H1 (cell line): Measurements from ENCODE around the gene NEK9. TPM values are rescaled to one million over a fixed set of nuclear protein-coding genes. Genes with fewer than 3 reads are reported as not detected.

Experiments used
- CTCF ChIA-PET: fragments of 300-600 bp; sonication (Branson Sonifier 250); formaldehyde crosslinking; loops from one replicate; lab custom pipeline; 2021; ENCODE audit not compliant: partially characterized antibody; lab: Charles Lee
- POLR2A ChIA-PET: fragments of 300-600 bp; sonication (Branson Sonifier 250); formaldehyde crosslinking; loops from one replicate; lab custom pipeline; 2021; ENCODE audit warnings: inconsistent platforms; ENCODE audit not compliant: partially characterized antibody; lab: Charles Lee
- DNase-seq, 2 experiments: peaks; one replicate each; pipeline versions ENCODE4 v3.0.0 to v3.0.0-alpha.2; 2010 to 2022; ENCODE audit warnings: low spot score in 2 of 2, low read depth in 1 of 2, mixed read lengths in 1 of 2
- FAIRE-seq: peaks from 2 replicates; lab custom pipeline; 2011; peaks lifted over from hg19 to GRCh38; lab: Jason Lieb, UNC
- H2AFZ ChIP-seq: 2 replicates; pipeline ENCODE4 v1.8.1; 2012; ENCODE audit warnings: low read length, inconsistent platforms
- H2AK5ac ChIP-seq: 2 replicates; pipeline ENCODE4 v1.6.1; 2013; ENCODE audit warnings: low read depth, low read length
- H2BK120ac ChIP-seq: replicated peaks from 2 replicates; pipeline ENCODE3; 2013; ENCODE audit warnings: low read depth, low read length, inconsistent platforms
- H2BK12ac ChIP-seq: 2 replicates; pipeline ENCODE4 v1.6.1; 2013; ENCODE audit warnings: low read depth, low read length
- H2BK15ac ChIP-seq: 2 replicates; pipeline ENCODE4 v1.6.1; 2013; ENCODE audit warnings: low read length
- H2BK20ac ChIP-seq: 2 replicates; pipeline ENCODE4 v1.6.1; 2013; ENCODE audit warnings: low read length
- H2BK5ac ChIP-seq: 2 replicates; pipeline ENCODE4 v1.6.1; 2013; ENCODE audit warnings: low read depth, low read length
- H3K14ac ChIP-seq: 2 replicates; pipeline ENCODE4 v1.6.1; 2013; ENCODE audit warnings: inconsistent platforms; ENCODE audit not compliant: insufficient read length
- H3K18ac ChIP-seq: 2 replicates; pipeline ENCODE4 v1.6.1; 2013; ENCODE audit warnings: low read length; ENCODE audit errors: extremely low read depth
- H3K23ac ChIP-seq: 2 replicates; pipeline ENCODE4 v1.6.1; 2013; ENCODE audit warnings: inconsistent platforms; ENCODE audit not compliant: insufficient read length
- H3K23me2 ChIP-seq: 2 replicates; pipeline ENCODE4 v1.6.1; 2013; ENCODE audit warnings: low read depth, low read length
- H3K27ac ChIP-seq: 2 replicates; pipeline ENCODE4 v1.6.1; 2011; ENCODE audit warnings: low read depth, low read length, inconsistent platforms
- H3K27me3 ChIP-seq, 4 experiments: replicated peaks in 1 of 4; 1 replicate in 1 of 4; 2 replicates in 3 of 4; pipeline versions ENCODE4 v1.6.1 to v1.8.1; 2011 to 2013; ENCODE audit warnings: low read length in 3 of 4, mild to moderate bottlenecking in 3 of 4, inconsistent platforms in 2 of 4, mixed read lengths in 2 of 4, moderate library complexity in 1 of 4; ENCODE audit not compliant: control insufficient read depth in 3 of 4, insufficient read depth in 3 of 4; ENCODE audit errors: extremely low read depth in 1 of 4
- H3K36me3 ChIP-seq, 4 experiments: 2 replicates each; pipeline versions ENCODE4 v1.6.1 to v1.8.1; 2011 to 2013; ENCODE audit warnings: mild to moderate bottlenecking in 4 of 4, low read length in 3 of 4, moderate library complexity in 2 of 4, control low read depth in 1 of 4, inconsistent platforms in 1 of 4; ENCODE audit not compliant: insufficient read depth in 4 of 4, control insufficient read depth in 2 of 4
- H3K4ac ChIP-seq: replicated peaks from 2 replicates; pipeline ENCODE3; 2013; ENCODE audit warnings: low read length, low read depth, mixed read lengths, inconsistent platforms; ENCODE audit not compliant: insufficient read length
- H3K4me1 ChIP-seq, 4 experiments: replicated peaks in 1 of 4; 1 replicate in 1 of 4; 2 replicates in 3 of 4; pipeline versions ENCODE4 v1.6.1 to v1.8.1; 2011 to 2013; ENCODE audit warnings: low read length in 3 of 4, inconsistent platforms in 2 of 4, mixed read lengths in 1 of 4; ENCODE audit not compliant: insufficient read depth in 4 of 4, control insufficient read depth in 3 of 4
- H3K4me2 ChIP-seq, 2 experiments: 2 replicates each; pipeline versions ENCODE4 v1.6.1 to v1.8.1; 2011 to 2013; ENCODE audit warnings: low read depth in 2 of 2, low read length in 2 of 2, control low read depth in 1 of 2, inconsistent platforms in 1 of 2, mild to moderate bottlenecking in 1 of 2; ENCODE audit not compliant: insufficient read depth in 1 of 2
- H3K4me3 ChIP-seq, 4 experiments: fragments of 200-600, 300-600 bp in 1 of 4; sonication (generic), shearing (Covaris generic), sonication (Bioruptor Twin) in 1 of 4; 2 replicates each; pipeline versions ENCODE4 v1.5.1 to v1.8.1; 2011 to 2016; ENCODE audit warnings: low read length in 4 of 4, low read depth in 3 of 4, control low read depth in 2 of 4, inconsistent platforms in 2 of 4, mild to moderate bottlenecking in 2 of 4, mixed read lengths in 1 of 4, moderate library complexity in 1 of 4; ENCODE audit not compliant: insufficient read depth in 2 of 4; ENCODE audit errors: extremely low read depth in 1 of 4
- H3K56ac ChIP-seq: replicated peaks from 2 replicates; pipeline ENCODE3; 2013; ENCODE audit warnings: low read depth, mild to moderate bottlenecking, mixed read lengths, low read length, inconsistent platforms; ENCODE audit not compliant: insufficient read length
- H3K79me1 ChIP-seq: 2 replicates; pipeline ENCODE4 v1.6.1; 2013; ENCODE audit warnings: low read depth, low read length, control low read depth
- H3K79me2 ChIP-seq, 2 experiments: 2 replicates each; pipeline versions ENCODE4 v1.6.1 to v1.8.1; 2012 to 2013; ENCODE audit warnings: low read length in 2 of 2, mild to moderate bottlenecking in 2 of 2, inconsistent platforms in 1 of 2; ENCODE audit not compliant: insufficient read depth in 2 of 2, control insufficient read depth in 1 of 2
- H3K9ac ChIP-seq, 4 experiments: replicated peaks in 1 of 4; 1 replicate in 1 of 4; 2 replicates in 3 of 4; pipeline versions ENCODE4 v1.6.1 to v1.8.1; 2011 to 2013; ENCODE audit warnings: low read depth in 3 of 4, low read length in 3 of 4, control low read depth in 2 of 4, mild to moderate bottlenecking in 2 of 4, moderate library complexity in 2 of 4, inconsistent platforms in 1 of 4; ENCODE audit errors: extremely low read depth in 1 of 4
- H3K9me3 ChIP-seq, 2 experiments: 2 replicates each; pipeline versions ENCODE4 v1.6.1 to v1.8.1; 2012 to 2013; ENCODE audit warnings: mild to moderate bottlenecking in 2 of 2, moderate library complexity in 2 of 2, control low read depth in 1 of 2, inconsistent platforms in 1 of 2, low read depth in 1 of 2, low read length in 1 of 2, mixed read lengths in 1 of 2; ENCODE audit not compliant: insufficient read depth in 2 of 2
- H4K20me1 ChIP-seq, 2 experiments: replicated peaks in 1 of 2; 2 replicates each; pipeline versions ENCODE3 to v1.8.1; 2011 to 2013; ENCODE audit warnings: inconsistent platforms in 2 of 2, low read length in 2 of 2, mild to moderate bottlenecking in 1 of 2; ENCODE audit not compliant: insufficient read depth in 2 of 2, control insufficient read depth in 1 of 2
- H4K5ac ChIP-seq: 2 replicates; pipeline ENCODE4 v1.6.1; 2013; ENCODE audit warnings: low read length, low read depth, mixed read lengths, inconsistent platforms; ENCODE audit not compliant: insufficient read length
- H4K8ac ChIP-seq: 2 replicates; pipeline ENCODE4 v1.8.0; 2013; ENCODE audit warnings: mild to moderate bottlenecking, moderate library complexity, low read length, inconsistent platforms; ENCODE audit not compliant: insufficient read depth; ENCODE audit errors: extremely low read depth
- H4K91ac ChIP-seq: replicated peaks from 2 replicates; pipeline ENCODE3; 2013; ENCODE audit warnings: low read length, mixed read lengths, inconsistent platforms; ENCODE audit not compliant: insufficient read length
- CBX5 ChIP-seq: fragments of 300-800, 300-1000 bp; sonication (generic); IDR thresholded peaks from 2 replicates; pipeline ENCODE4 v1.7.1; 2016; ENCODE audit warnings: antibody characterized with exemption, low read length, low read depth
- FOSL1 ChIP-seq: IDR thresholded peaks from 2 replicates; pipeline ENCODE4 v1.6.1; 2011; ENCODE audit warnings: mild to moderate bottlenecking, low read depth, low read length, moderate library complexity; ENCODE audit not compliant: insufficient read depth
- JUN ChIP-seq: IDR thresholded peaks from 2 replicates; pipeline ENCODE4 v1.6.1; 2011; ENCODE audit warnings: low read depth, mild to moderate bottlenecking, improper control_type of control experiment, low read length
- MAFK ChIP-seq: IDR thresholded peaks from 2 replicates; pipeline ENCODE4 v1.6.1; 2012; ENCODE audit warnings: low read depth, mild to moderate bottlenecking, improper control_type of control experiment, low read length
- NRF1 ChIP-seq: IDR thresholded peaks from 2 replicates; pipeline ENCODE4 v1.6.1; 2011; ENCODE audit warnings: mild to moderate bottlenecking, low read depth, low read length, improper control_type of control experiment
- RBBP5 ChIP-seq: IDR thresholded peaks from 2 replicates; pipeline ENCODE4 v1.7.1; 2012; ENCODE audit warnings: low read depth, mild to moderate bottlenecking, inconsistent platforms, low read length, moderate library complexity, borderline replicate concordance
- SIX5 ChIP-seq: IDR thresholded peaks from 2 replicates; pipeline ENCODE4 v1.6.1; 2011; ENCODE audit warnings: mild to moderate bottlenecking, low read depth, low read length
- SP1 ChIP-seq: IDR thresholded peaks from 2 replicates; pipeline ENCODE4 v1.6.1; 2011; ENCODE audit warnings: low read depth, low read length
- SP4 ChIP-seq: IDR thresholded peaks from 2 replicates; pipeline ENCODE4 v1.6.1; 2012; ENCODE audit warnings: low read length, inconsistent platforms
- TEAD4 ChIP-seq: IDR thresholded peaks from 2 replicates; pipeline ENCODE4 v1.6.1; 2012; ENCODE audit warnings: low read depth, low read length, inconsistent platforms, mixed read lengths
- WGBS, 2 experiments: shearing (Covaris generic) in 1 of 2; methylation state at CpG; one replicate each; pipeline versions ENCODE4 v1.1.6 to v1.1.7; 2013 to 2015; ENCODE audit warnings: low lambda C conversion rate in 2 of 2, mixed read lengths in 2 of 2, inconsistent platforms in 1 of 2, low coverage in 1 of 2, missing lambda C conversion rate in 1 of 2; ENCODE audit not compliant: insufficient replicate concordance in 2 of 2, insufficient coverage in 1 of 2, insufficient read length in 1 of 2; ENCODE audit errors: extremely low coverage in 1 of 2, missing lambda C conversion rate in 1 of 2; 5-methylcytosine and 5-hydroxymethylcytosine counted together
- polyA plus RNA-seq, 7 experiments: library from polyadenylated mRNA; depleted of rRNA in 3 of 7; stranded (reverse) in 5 of 7; unstranded in 2 of 7; fragments of >200 nt in 5 of 7; fragments of 200-250 nt in 2 of 7; gene quantifications; 1 replicate in 5 of 7; 2 replicates in 1 of 7; 4 replicates in 1 of 7; pipeline versions ENCODE4 v1.2.1 to v1.2.3, GENCODE V29; 2011 to 2013; ENCODE audit warnings: missing spikeins in 2 of 7, mixed read lengths in 2 of 7
- total RNA-seq: library from RNA; stranded (reverse); fragmentation: NEBNext Ultra II Directional; extraction: Animal tissue kit (Norgen Biotek cat#: 25700); gene quantifications from 2 replicates; pipeline ENCODE4 v1.2.1, GENCODE V29; 2021

The NEK9 gene
- total and polyA plus RNA-seq, 2 of the 8 experiments (the other 6 are each of a cell fraction or from before 2014, with no cell fraction given): 16.0 to 43.6 TPM

DNA sequence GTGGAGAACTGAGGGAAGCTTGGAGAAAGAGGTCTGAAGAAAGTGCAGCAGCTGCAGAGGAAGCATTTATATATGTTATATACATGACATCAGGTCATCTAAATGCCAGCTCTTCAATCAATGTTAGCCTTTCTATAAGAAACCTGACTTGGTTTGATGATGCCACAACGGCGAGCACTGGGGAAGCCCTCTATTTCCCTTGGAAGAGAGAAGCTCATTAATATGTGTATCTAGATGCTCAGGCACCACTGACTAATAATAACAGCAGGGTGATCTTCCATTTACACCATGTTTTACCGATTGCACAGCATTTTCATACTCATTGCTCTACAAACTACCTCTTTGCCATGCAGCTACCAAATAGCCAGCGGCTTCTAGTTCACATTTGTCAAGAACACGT lies 63.8 kb downstream of the NEK9 start:
- H4K20me1 ChIP-seq: no peaks in the 10 kb centered on the region
- no peak overlapping the region for H4K5ac ChIP-seq
- no peak overlapping the region for H2AK5ac ChIP-seq
- H3K9ac ChIP-seq: peak overlapping the region in 3 of 4 experiments; percentile 21 to 86 (median 51); a peak in 4 of 7 replicates
- H2AFZ ChIP-seq: 0 out of 2 replicates have a peak overlapping the region, but pooled peaks have one; percentile 38
- POLR2A ChIA-PET: interaction anchor here (0.9 to 2.2 kb wide), 8 partner anchors 8 to 157 kb away, joined by 3 to 6 read pairs (median 4); no protein-coding TSS in a partner anchor
- TF ChIP-seq MAFK (no peak), NRF1 (no peak), CBX5 (no peak), SP4 (no peak), JUN (no peak), SIX5 (no peak), RBBP5 (no peak), FOSL1 (no peak), TEAD4 (no peak), SP1 (no peak)
- no peak overlapping the region for H3K56ac ChIP-seq
- H2BK15ac ChIP-seq: no peak overlapping the region
- 64% methylated on average over 5 of the region's 5 CpGs; no CpG with 5 or more reads in 1 of the 2 experiments for WGBS, 2 experiments
- H3K79me2 ChIP-seq: peaks cover 0 to 14% of the 10 kb centered on the region in 2 experiments; a peak in 2 of 4 replicates
- no peak overlapping the region for H3K4ac ChIP-seq
- H3K36me3 ChIP-seq: peaks cover 0 to 9% (median 3%) of the 10 kb centered on the region in 4 experiments; a peak in 2 of 8 replicates
- no peaks in the 10 kb centered on the region; a peak in 2 of 7 replicates for H3K4me1 ChIP-seq
- H2BK5ac ChIP-seq: 0 out of 2 replicates have a peak overlapping the region, but pooled peaks have one; percentile 47
- H3K14ac ChIP-seq: no peak overlapping the region
- H3K4me3 ChIP-seq: peak overlapping the region; percentile 70 to 87 (median 79)
- H3K18ac ChIP-seq: no peak overlapping the region
- H3K23ac ChIP-seq: no peak overlapping the region
- H3K27me3 ChIP-seq: no peaks in the 10 kb centered on the region
- no peak for FAIRE-seq
- H2BK120ac ChIP-seq: no peak overlapping the region
- H3K27ac ChIP-seq: no peak overlapping the region
- CTCF ChIA-PET: interaction anchor here (0.7 to 5.0 kb wide), 7 partner anchors 25 to 603 kb away, joined by 3 to 34 read pairs (median 3); no protein-coding TSS in a partner anchor
- no peak overlapping the region for H2BK12ac ChIP-seq
- H3K9me3 ChIP-seq: no peaks in the 10 kb centered on the region
- DNase-seq: no peak
- no peak overlapping the region for H4K8ac ChIP-seq
- no peak overlapping the region for H2BK20ac ChIP-seq
- H3K79me1 ChIP-seq: peaks cover 5% of the 10 kb centered on the region
- H4K91ac ChIP-seq: no peak overlapping the region
- peak overlapping the region; percentile 80 to 98 for H3K4me2 ChIP-seq
- peaks cover 9% of the 10 kb centered on the region for H3K23me2 ChIP-seq
